Measurements from ENCODE around the gene CCDC14. TPM values are rescaled to one million over a fixed set of nuclear protein-coding genes. Genes with fewer than 3 reads are reported as not detected.

Gene CCDC14
- total and polyA plus RNA-seq, 2 experiments from 2014 or later, result 12.4 to 47.3 TPM

- no peak overlapping the region for H2AFZ ChIP-seq
- WGBS (ENCODE audit: low lambda C conversion rate, missing lambda C conversion rate), result 96% methylated on average over 3 of the region's 3 CpGs
- H4K20me1 ChIP-seq (ENCODE audit: insufficient read depth, poor library complexity, severe bottlenecking), result no peaks in the 10 kb centered on the region
- H3K4me2 ChIP-seq, result no peak overlapping the region
- no peaks in the 10 kb centered on the region for H3K9me2 ChIP-seq (replicated peaks; ENCODE audit: insufficient read depth)
- no peaks in the 10 kb centered on the region for H3K9me3 ChIP-seq (ENCODE audit: low read depth)
- no peaks in the 10 kb centered on the region for H3K27me3 ChIP-seq
- no peaks in the 10 kb centered on the region for H3K36me3 ChIP-seq (replicated peaks; ENCODE audit: insufficient read depth, low read depth)
- TF ChIP-seq CTCF (IDR thresholded peaks at IDR 0.05; ENCODE audit: poor library complexity) (no peak), EZH2 (IDR thresholded peaks at IDR 0.05; ENCODE audit: borderline replicate concordance) (no peak), EZH2phosphoT487 (IDR thresholded peaks at IDR 0.05; ENCODE audit: low read depth, severe bottlenecking, unreplicated experiment) (no peak)
- no peak overlapping the region for H3K4me3 ChIP-seq
- no peaks in the 10 kb centered on the region for H3K79me2 ChIP-seq
- H3K4me1 ChIP-seq (ENCODE audit: insufficient read depth), result no peaks in the 10 kb centered on the region
- no peak for DNase-seq (ENCODE audit: low spot score)
- H3K27ac ChIP-seq, result no peak overlapping the region
Observed at GRCh38 chr3:123919353-123919752, 41.7 kb downstream of the CCDC14 start.

- Histone ChIP-seq H3K4me3 (no peak overlapping the region), H3K27ac (no peak overlapping the region), H3K4me2 (no peak overlapping the region), H3K9me3 (ENCODE audit: low read depth) (no peaks in the 10 kb centered on the region), H3K79me2 (no peaks in the 10 kb centered on the region), H3K9me2 (replicated peaks; ENCODE audit: insufficient read depth) (no peaks in the 10 kb centered on the region), H2AFZ (no peak overlapping the region), H3K4me1 (ENCODE audit: insufficient read depth) (no peaks in the 10 kb centered on the region), H4K20me1 (ENCODE audit: insufficient read depth, poor library complexity, severe bottlenecking) (no peaks in the 10 kb centered on the region), H3K27me3 (no peaks in the 10 kb centered on the region), H3K36me3 (replicated peaks; ENCODE audit: insufficient read depth, low read depth) (no peaks in the 10 kb centered on the region)
- WGBS (ENCODE audit: low lambda C conversion rate, missing lambda C conversion rate), result 79% methylated on average over 5 of the region's 5 CpGs
- DNase-seq (ENCODE audit: low spot score), result no peak
- TF ChIP-seq EZH2phosphoT487 (IDR thresholded peaks at IDR 0.05; ENCODE audit: low read depth, severe bottlenecking, unreplicated experiment) (no peak), CTCF (IDR thresholded peaks at IDR 0.05; ENCODE audit: poor library complexity) (no peak), EZH2 (IDR thresholded peaks at IDR 0.05; ENCODE audit: borderline replicate concordance) (no peak)
Observed at GRCh38 chr3:123914829-123915228, 46.2 kb downstream of the CCDC14 start.

- Histone ChIP-seq H2AFZ (no peak overlapping the region), H3K9me3 (ENCODE audit: low read depth) (no peaks in the 10 kb centered on the region), H3K4me3 (no peak overlapping the region), H3K27me3 (no peaks in the 10 kb centered on the region), H3K9me2 (replicated peaks; ENCODE audit: insufficient read depth) (no peaks in the 10 kb centered on the region), H4K20me1 (ENCODE audit: insufficient read depth, poor library complexity, severe bottlenecking) (no peaks in the 10 kb centered on the region), H3K36me3 (replicated peaks; ENCODE audit: insufficient read depth, low read depth) (no peaks in the 10 kb centered on the region), H3K4me1 (ENCODE audit: insufficient read depth) (no peaks in the 10 kb centered on the region), H3K79me2 (no peaks in the 10 kb centered on the region), H3K4me2 (no peak overlapping the region), H3K27ac (no peak overlapping the region)
- TF ChIP-seq CTCF (IDR thresholded peaks at IDR 0.05; ENCODE audit: poor library complexity) (no peak), EZH2 (IDR thresholded peaks at IDR 0.05; ENCODE audit: borderline replicate concordance) (no peak), EZH2phosphoT487 (IDR thresholded peaks at IDR 0.05; ENCODE audit: low read depth, severe bottlenecking, unreplicated experiment) (no peak)
- 98% methylated on average over 2 of the region's 2 CpGs for WGBS (ENCODE audit: low lambda C conversion rate, missing lambda C conversion rate)
- no peak for DNase-seq (ENCODE audit: low spot score)
Observed at GRCh38 chr3:123909785-123910184, 51.2 kb downstream of the CCDC14 start.

- Histone ChIP-seq H3K36me3 (replicated peaks; ENCODE audit: insufficient read depth, low read depth) (no peaks in the 10 kb centered on the region), H3K79me2 (no peaks in the 10 kb centered on the region), H3K9me2 (replicated peaks; ENCODE audit: insufficient read depth) (no peaks in the 10 kb centered on the region), H4K20me1 (ENCODE audit: insufficient read depth, poor library complexity, severe bottlenecking) (no peaks in the 10 kb centered on the region), H3K4me1 (ENCODE audit: insufficient read depth) (no peaks in the 10 kb centered on the region), H3K27ac (no peak overlapping the region), H2AFZ (no peak overlapping the region), H3K27me3 (no peaks in the 10 kb centered on the region), H3K4me2 (no peak overlapping the region), H3K4me3 (no peak overlapping the region), H3K9me3 (ENCODE audit: low read depth) (no peaks in the 10 kb centered on the region)
- 76% methylated on average over 2 of the region's 2 CpGs for WGBS (ENCODE audit: low lambda C conversion rate, missing lambda C conversion rate)
- no peak for TF ChIP-seq CTCF (IDR thresholded peaks at IDR 0.05; ENCODE audit: poor library complexity)
- no peak for TF ChIP-seq EZH2phosphoT487 (IDR thresholded peaks at IDR 0.05; ENCODE audit: low read depth, severe bottlenecking, unreplicated experiment)
- no peak for TF ChIP-seq EZH2 (IDR thresholded peaks at IDR 0.05; ENCODE audit: borderline replicate concordance)
- no peak for DNase-seq (ENCODE audit: low spot score)
Observed at GRCh38 chr3:123907720-123908119, 53.3 kb downstream of the CCDC14 start.
